Stimulated activated CD4-positive, alpha-beta T cell treated with anti-CD3 and anti-CD28 coated beads, TNF-alpha, amount 100 ng/mL, for 48 hours (primary cell): ENCODE measurements around the gene LY6G5C.
A peak's percentile ranks its signal among the peaks of the same experiment; 100 is the strongest.

Source experiments
- DNase-seq, 3 donors: peaks; one replicate each; pipeline ENCODE4 v3.0.0-alpha.2; 2020; ENCODE audit warnings: low read depth in 3 of 3

Gene LY6G5C

GRCh38 chr6:31680226-31681134 lies at the start of gene LY6G5C:
Gene LY6G5C, minus strand, starts transcription at chr6:31681067. Its CDS starts 694 bp downstream, at chr6:31680373.
- peak in 1 of 3 donors; percentile 37 for DNase-seq

DNA sequence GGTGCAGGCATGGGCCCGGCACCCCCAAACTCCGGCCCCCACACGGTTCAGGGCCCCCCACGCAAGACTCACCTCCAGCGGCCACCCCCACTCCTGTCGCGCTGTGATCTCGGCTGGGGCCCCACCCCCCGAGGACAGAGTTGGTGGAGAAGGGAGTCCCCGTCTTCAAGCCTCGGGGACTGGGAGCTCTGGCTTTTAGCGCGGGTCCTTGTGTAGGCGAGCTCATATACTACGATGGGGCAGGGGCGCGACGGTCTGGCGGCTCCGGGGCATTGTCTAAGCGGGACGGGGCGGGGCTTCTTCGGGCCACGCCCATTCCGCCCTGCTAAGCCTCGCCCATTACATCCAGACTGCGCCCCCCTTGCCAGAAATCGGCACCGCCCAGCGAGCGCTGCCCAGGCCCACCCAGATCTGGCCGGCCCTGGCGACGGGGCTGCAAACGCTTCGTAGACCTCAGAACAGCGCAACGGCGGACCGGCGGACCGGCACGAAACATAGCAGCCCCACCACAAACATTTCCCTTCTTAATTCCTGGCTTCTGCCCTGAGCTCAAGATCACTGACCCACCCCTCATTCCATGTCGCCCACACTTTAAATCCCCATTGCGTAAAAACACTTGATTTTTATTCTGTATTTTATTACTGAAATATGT lies 49.2 kb upstream of the LY6G5C start:
- peak in 1 of 3 donors; percentile 53 for DNase-seq

GRCh38 chr6:31729515-31729978 lies 48.7 kb upstream of the LY6G5C start:
- peak in 2 of 3 donors; percentile 55 to 78 for DNase-seq

DNA sequence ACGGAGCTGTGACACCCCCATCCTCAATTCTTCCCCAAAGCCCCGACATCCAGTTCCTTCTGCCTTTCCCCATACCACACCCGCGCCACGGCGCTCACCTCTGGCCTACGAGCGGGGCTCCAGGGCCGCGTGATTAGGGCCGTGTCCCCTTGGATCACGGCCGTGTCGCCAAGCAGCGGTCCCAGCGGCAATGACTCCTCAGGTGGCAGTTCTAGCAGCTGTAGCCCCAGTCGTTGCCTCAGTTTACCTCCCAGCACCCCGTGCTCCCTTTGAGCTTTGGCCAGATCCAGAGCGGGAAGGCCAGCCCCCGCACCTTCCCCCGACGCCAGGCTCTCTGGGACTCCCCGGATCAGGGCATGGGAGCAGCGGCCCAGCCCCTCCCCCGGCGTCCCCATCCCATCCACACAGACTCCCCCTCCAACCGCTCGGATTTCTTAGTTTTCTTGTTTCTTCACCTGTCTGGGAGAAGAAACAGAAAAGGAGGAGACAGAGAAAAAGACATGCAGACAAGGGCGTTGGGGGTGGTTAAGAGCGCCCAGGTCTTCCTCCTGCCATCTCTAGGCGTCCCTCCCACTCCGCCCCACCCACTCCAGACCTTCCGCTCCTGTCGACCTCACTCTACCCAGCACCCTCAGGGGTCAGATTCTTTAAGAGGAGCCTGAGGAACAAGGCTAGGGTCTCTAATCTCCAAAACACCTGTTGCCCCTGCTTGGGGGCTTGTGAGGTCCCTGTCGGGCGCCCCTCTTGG lies 48.1 kb upstream of the LY6G5C start, which contains the start of gene DDAH2:
Gene DDAH2 (minus strand): TSS at position 533 of the 748 bp plus-strand sequence. CDS start 138 bp downstream, at position 395.
- no peak for DNase-seq

DNA sequence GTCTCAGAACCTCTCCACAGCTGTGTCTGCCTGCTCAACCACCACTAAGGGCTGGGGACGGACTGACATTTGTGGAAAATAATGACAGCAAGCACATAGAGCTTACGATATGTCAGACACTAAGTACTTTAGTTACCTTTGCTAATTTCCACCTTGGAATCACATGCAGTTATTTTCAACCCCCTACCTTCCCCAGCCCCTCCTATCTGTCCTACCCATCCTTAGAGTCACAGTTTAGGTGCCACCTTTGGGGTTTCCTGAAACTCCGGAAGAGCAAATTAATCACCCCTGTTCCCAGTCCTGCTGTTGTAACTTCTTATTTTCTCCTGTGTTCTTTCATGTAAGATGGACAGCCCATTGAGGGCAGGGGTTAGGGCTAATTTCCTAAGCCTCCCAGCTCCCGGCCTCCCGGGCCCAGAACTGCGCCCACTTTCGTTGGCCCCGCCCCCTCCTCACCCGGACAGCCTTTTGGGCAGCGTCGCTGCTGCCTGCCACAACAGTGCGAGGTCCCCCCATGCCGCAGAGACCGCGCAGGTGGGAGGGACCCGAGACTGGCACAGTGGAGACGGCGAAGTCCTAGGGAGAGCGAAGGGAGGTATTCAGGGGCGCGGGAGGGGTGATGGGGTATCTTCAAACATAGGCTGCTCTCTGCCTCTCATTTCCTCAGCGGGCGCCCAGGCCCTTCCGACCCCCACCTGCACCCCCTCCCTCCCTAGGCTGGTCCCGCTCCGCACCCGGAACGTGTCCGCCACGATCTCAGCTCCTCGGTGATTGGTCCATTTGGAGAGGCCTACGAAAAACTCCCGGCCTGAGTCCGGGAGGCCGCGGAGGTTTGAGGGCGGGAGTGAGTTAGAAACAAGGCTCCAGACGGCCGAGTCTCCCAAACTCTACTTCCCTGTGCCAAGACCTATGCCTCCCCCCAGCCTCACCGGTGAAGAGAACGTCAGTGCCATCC lies 47.1 kb upstream of the LY6G5C start:
- no peak for DNase-seq

DNA sequence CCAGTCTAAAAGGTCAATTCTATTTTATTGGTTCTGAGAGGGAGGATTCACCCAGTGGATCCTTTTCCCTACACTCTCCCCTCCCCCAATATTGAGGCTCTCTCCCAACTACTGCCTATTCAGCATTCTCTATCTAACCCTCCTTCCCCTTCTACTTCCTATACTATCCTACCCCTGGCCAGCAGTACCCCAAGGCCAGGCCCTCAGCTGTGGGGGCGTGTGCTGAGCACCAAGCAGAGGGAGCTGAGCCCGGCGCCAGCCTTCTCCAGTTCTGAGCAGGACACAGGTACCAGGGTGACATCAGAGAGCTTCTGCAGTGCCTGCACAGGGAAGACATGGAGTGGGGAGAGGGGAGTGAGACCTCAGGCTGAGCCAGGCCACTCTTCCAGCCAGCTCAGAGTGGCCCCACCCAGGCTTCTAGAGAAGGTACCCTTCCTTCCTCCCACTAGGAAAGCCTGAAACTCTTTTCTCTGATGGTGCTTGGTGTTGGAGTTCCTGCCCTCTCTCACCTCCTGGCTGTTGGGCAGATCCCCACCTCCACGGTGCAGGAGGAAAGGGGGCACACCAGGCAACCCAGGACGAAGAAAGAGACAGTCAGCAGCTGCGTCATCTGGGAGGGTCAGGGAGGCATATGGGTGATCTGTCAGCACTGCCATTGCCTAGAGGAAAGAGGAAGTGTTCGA lies 46.3 kb upstream of the LY6G5C start:
- DNase-seq = no peak

- DNase-seq = no peak
Measured at GRCh38 chr6:31725502-31726350, 44.9 kb upstream of the LY6G5C start.

DNA sequence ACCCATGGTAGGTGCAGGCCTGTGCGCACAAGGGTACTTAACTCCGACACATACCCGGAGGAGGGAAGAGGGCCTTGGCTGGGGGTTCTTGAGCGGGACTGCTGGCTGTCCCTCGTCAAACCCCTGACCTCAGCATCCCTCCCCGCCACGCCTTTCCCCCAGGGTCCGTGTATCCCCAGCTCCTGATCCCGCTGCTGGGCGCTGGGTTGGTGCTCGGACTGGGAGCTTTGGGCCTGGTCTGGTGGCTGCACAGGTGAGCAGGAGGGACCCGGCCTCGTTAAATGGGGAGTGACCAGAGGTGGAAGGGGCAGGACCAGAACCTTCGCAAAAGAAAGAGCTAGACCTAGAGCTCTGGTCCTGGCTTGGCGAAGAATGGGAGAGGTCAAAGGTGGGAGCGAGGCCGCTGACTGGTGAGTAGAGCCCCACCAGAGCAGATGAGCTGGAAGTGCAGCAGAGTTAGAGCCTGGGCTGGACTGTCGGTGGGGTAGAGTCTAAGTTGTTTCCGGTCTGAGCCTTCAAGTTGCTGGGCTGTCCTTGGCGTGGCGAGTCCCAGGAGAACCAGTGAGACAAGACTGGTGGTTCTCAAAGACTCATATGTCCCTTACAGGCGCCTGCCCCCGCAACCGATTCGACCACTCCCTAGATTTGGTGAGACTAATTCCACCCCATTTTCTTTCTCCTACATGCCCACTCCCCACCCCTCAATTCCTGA lies 43.3 kb upstream of the LY6G5C start:
- DNase-seq = no peak

DNA sequence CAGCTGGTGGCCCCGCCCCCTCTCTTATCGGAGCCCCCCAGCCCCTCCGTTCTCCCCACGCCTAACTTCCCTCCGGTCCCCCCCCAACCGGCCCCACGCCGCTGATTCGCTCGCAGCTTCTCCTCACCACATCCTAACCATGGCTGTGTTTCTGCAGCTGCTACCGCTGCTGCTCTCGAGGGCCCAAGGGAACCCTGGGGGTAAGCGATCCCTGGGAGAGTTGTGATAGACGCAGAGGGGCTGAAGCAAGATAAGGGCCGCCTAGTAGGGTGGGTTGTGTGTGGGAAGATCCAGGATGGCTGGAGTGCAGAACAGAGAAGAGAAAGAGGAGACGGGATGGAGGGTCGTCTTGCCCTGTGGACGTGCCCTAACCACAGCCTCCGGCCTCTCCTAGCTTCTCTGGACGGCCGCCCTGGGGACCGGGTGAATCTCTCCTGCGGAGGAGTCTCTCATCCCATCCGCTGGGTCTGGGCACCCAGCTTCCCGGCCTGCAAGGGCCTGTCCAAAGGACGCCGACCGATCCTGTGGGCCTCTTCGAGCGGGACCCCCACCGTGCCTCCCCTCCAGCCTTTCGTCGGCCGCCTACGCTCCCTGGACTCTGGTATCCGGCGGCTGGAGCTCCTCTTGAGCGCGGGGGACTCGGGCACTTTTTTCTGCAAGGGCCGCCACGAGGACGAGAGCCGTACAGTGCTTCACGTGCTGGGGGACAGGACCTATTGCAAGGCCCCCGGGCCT lies 42.5 kb upstream of the LY6G5C start, which contains the start of gene MPIG6B:
Gene MPIG6B (plus strand): TSS at position 129 of the 735 bp plus-strand sequence. CDS start 11 bp downstream, at position 140.
- DNase-seq = no peak

GRCh38 chr6:31722173-31722572 lies 41.3 kb upstream of the LY6G5C start:
- no peak for DNase-seq

DNA sequence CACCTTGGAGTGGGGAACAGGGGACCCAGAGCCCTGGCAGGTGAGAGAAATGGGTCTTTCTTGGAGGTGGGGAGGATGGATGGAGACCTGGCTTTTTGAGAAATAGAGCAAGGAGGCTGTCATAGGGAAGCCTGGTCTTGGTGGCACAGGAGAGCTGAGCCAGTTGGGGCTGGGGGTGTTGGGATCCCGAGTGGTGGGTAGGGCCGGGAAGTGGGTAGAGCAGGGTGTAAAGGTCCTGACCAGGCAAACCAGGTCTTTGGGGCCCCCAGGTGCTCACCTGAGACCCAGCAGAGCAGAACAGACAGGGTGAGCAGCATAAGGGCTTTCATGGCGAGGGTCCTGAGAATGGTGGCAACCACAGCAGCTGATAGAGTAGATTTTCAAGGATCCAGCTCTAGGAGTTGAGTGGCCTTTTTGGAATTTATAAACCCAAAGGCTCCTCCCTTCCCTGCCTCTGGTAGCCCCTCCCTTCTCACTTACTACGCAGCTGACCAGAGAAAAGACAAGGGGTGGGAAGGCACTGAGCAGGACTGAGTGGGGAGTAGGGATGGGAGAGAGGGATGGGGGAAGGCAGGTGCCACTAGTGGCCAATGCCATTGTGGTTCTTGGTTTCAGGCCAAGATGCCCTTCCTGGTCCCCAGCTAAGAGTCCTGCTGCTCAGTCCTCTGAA lies 40.6 kb upstream of the LY6G5C start, which contains the start of gene LY6G6C:
Gene LY6G6C (minus strand): TSS at position 396 of the 670 bp plus-strand sequence. CDS start 67 bp downstream, at position 329.
- DNase-seq = no peak

- no peak for DNase-seq
Measured at GRCh38 chr6:31720196-31720770, 39.4 kb upstream of the LY6G5C start.

DNA sequence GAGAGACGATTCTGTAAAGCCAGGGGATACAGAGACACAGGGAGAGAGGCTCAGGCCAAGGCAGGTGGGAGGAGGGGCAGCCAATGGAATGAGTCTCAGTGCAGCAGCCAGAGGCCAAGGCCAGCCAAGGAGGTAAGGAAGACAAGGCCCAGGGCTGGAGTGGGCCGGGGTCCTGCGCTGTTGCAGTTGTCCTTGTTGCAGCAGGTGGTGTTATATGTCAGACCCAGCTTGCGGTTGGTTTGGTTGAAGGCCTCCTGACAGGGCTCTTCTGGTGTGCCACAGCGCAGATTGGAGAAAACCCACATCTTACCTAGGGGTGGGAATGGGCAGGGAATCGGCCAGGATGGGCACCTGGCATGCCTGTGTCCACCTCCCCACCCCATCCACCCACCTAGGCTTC lies 38.1 kb upstream of the LY6G5C start:
- DNase-seq = no peak

GRCh38 chr6:31718265-31718664 lies 37.4 kb upstream of the LY6G5C start:
- no peak for DNase-seq

- no peak for DNase-seq
Measured at GRCh38 chr6:31717499-31718222, 36.8 kb upstream of the LY6G5C start.
